HG03460 (cell line): Measurements from ENCODE around the gene GAS5.
"Not testable (repeated sequence)": the region's sequence is repeated elsewhere in the genome, so short reads cannot be mapped to it uniquely, and the experiment has no call there.

Source experiments
- ATAC-seq: cut with Tn5 transposase; IDR thresholded peaks from one replicate; pipeline ENCODE4 v1.9.1; 2021; ENCODE audit not compliant: unreplicated experiment

Gene GAS5

GRCh38 chr1:173867753-173868265 lies at the start of gene GAS5:
TSS of gene GAS5 (minus strand) at chr1:173867989.
- ATAC-seq: peak; percentile 62

- ATAC-seq: no peak
Measured at GRCh38 chr1:173917149-173917548, 49.4 kb upstream of the GAS5 start, which contains the start of gene SERPINC1. TSS of gene SERPINC1 (minus strand) at chr1:173917327. CDS start at chr1:173917259, 68 bp downstream.

- ATAC-seq: no peak
Measured at GRCh38 chr1:173916667-173917066, 48.9 kb upstream of the GAS5 start.

GRCh38 chr1:173915596-173915995 lies 47.8 kb upstream of the GAS5 start:
- no peak for ATAC-seq

GRCh38 chr1:173914366-173914871 lies 46.6 kb upstream of the GAS5 start:
- no peak for ATAC-seq

GRCh38 chr1:173913111-173913510 lies 45.3 kb upstream of the GAS5 start:
- ATAC-seq: no peak

- no peak for ATAC-seq
Measured at GRCh38 chr1:173903827-173904531, 36.2 kb upstream of the GAS5 start.

GRCh38 chr1:173900992-173901391 lies 33.2 kb upstream of the GAS5 start:
- no peak for ATAC-seq

GRCh38 chr1:173900427-173900826 lies 32.6 kb upstream of the GAS5 start:
- no peak for ATAC-seq

GRCh38 chr1:173894189-173894588 lies 26.4 kb upstream of the GAS5 start:
- no peak for ATAC-seq

- ATAC-seq: no peak
Measured at GRCh38 chr1:173893611-173894010, 25.8 kb upstream of the GAS5 start.

- no peak for ATAC-seq
Measured at GRCh38 chr1:173889885-173890284, 22.1 kb upstream of the GAS5 start.

GRCh38 chr1:173888749-173889148 lies 21.0 kb upstream of the GAS5 start:
- ATAC-seq: no peak

- ATAC-seq: no peak
Measured at GRCh38 chr1:173887627-173888026, 19.8 kb upstream of the GAS5 start.

GRCh38 chr1:173886746-173887611 lies 19.2 kb upstream of the GAS5 start:
- ATAC-seq: no peak

- ATAC-seq: no peak
Measured at GRCh38 chr1:173884701-173885100, 16.9 kb upstream of the GAS5 start.

GRCh38 chr1:173881117-173881516 lies 13.3 kb upstream of the GAS5 start:
- not testable (repeated sequence) for ATAC-seq

- no peak for ATAC-seq
Measured at GRCh38 chr1:173878251-173878650, 10.5 kb upstream of the GAS5 start.

GRCh38 chr1:173876732-173877131 lies 8.9 kb upstream of the GAS5 start:
- no peak for ATAC-seq

- no peak for ATAC-seq
Measured at GRCh38 chr1:173871500-173871899, 3.7 kb upstream of the GAS5 start.

GRCh38 chr1:173871091-173871490 lies 3.3 kb upstream of the GAS5 start:
- ATAC-seq: no peak
